MG63 (cell line): ENCODE results near the gene PLPP3. TPM values are rescaled to one million over a fixed set of nuclear protein-coding genes. Genes with fewer than 3 reads are reported as not detected.

Source experiments
- DNase-seq: peaks from one replicate; pipeline ENCODE4 v3.0.0-alpha.2; 2020
- H3K27me3 ChIP-seq: fragments of 250-450 bp; sonication (Bioruptor Pico); 2 replicates; pipeline ENCODE4 v1.5.1; 2020; ENCODE audit warnings: mild to moderate bottlenecking, moderate library complexity
- H3K36me3 ChIP-seq: fragments of 250-450 bp; sonication (Bioruptor Pico); 2 replicates; pipeline ENCODE4 v1.5.1; 2020; ENCODE audit warnings: mild to moderate bottlenecking, moderate library complexity
- H3K4me3 ChIP-seq: fragments of 250-450 bp; sonication (Bioruptor Pico); 2 replicates; pipeline ENCODE4 v1.5.1; 2020; ENCODE audit warnings: mild to moderate bottlenecking, moderate library complexity
- H3K9me3 ChIP-seq: fragments of 250-450 bp; sonication (Bioruptor Pico); 2 replicates; pipeline ENCODE4 v1.5.1; 2020; ENCODE audit warnings: mild to moderate bottlenecking, moderate library complexity
- total RNA-seq: library from RNA; depleted of rRNA; stranded (reverse); fragments of >200 nt; shearing (Covaris generic); gene quantifications from 2 replicates; pipeline ENCODE4 v1.2.3, GENCODE V29; 2014; ENCODE audit warnings: low replicate concordance; rRNA removed

The PLPP3 gene
- total RNA-seq, 1 experiment from 2014 or later = 24.3 TPM

- no peak for DNase-seq
- Histone ChIP-seq H3K9me3 (no peaks in the 10 kb centered on the region), H3K27me3 (no peaks in the 10 kb centered on the region), H3K36me3 (no peaks in the 10 kb centered on the region), H3K4me3 (no peak overlapping the region)
Measured at GRCh38 chr1:56450004-56450666, 129.2 kb downstream of the PLPP3 start.

- Histone ChIP-seq H3K4me3 (no peak overlapping the region), H3K27me3 (no peaks in the 10 kb centered on the region), H3K36me3 (no peaks in the 10 kb centered on the region), H3K9me3 (no peaks in the 10 kb centered on the region)
- DNase-seq = no peak
Measured at GRCh38 chr1:56448529-56449300, 130.6 kb downstream of the PLPP3 start.

GRCh38 chr1:56447823-56448222 lies 131.5 kb downstream of the PLPP3 start:
- Histone ChIP-seq H3K36me3 (no peaks in the 10 kb centered on the region), H3K27me3 (no peaks in the 10 kb centered on the region), H3K4me3 (no peak overlapping the region), H3K9me3 (no peaks in the 10 kb centered on the region)
- DNase-seq = no peak

- DNase-seq = peak; percentile 54
- H3K36me3 ChIP-seq = no peaks in the 10 kb centered on the region
- H3K4me3 ChIP-seq = no peak overlapping the region
- no peaks in the 10 kb centered on the region for H3K27me3 ChIP-seq
- no peaks in the 10 kb centered on the region for H3K9me3 ChIP-seq
Measured at GRCh38 chr1:56446531-56447098, 132.7 kb downstream of the PLPP3 start.

GRCh38 chr1:56444960-56445646 lies 134.3 kb downstream of the PLPP3 start:
- Histone ChIP-seq H3K9me3 (no peaks in the 10 kb centered on the region), H3K4me3 (no peak overlapping the region), H3K36me3 (no peaks in the 10 kb centered on the region), H3K27me3 (no peaks in the 10 kb centered on the region)
- DNase-seq = no peak

Other genes with a start within 250 kb of the PLPP3 start
- gene PRKAA2, start 65.8 kb upstream of the PLPP3 start, total RNA-seq = 0.10 TPM in 2 replicates
- not detected in 2 replicates for gene FYB2, start 239.8 kb upstream of the PLPP3 start, total RNA-seq